ENCODE data around the gene PDE6H.

Gene PDE6H

DNA sequence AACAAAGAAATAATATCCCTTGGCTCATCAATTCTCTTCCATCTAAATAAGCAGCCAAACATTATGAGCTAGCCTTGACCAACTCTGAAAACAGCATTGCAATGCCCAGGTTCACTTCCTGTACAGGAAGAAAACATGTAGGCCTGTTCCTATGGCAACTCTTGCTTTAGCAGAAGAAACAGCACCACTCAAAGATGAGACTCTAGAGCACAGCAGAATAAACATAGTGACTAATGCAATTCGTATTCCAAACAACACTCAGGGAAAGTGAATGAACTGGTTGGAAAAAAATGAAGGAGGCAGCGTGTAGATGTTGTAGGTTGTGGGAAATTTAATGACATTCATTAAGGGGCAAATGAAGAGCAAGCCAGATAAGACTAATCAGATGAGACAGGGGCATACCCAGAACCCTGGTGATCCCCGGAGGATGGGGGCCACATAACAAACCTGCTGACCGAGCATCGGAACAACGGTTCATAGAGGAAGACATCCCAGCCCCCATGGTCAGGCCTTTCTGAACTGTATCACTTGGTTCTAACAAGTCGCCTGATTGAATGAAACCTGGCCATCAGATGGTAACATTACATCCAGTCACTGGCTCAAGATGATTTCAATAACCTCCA lies 20.4 kb upstream of the PDE6H start:
- DNase-seq = no peak

DNA sequence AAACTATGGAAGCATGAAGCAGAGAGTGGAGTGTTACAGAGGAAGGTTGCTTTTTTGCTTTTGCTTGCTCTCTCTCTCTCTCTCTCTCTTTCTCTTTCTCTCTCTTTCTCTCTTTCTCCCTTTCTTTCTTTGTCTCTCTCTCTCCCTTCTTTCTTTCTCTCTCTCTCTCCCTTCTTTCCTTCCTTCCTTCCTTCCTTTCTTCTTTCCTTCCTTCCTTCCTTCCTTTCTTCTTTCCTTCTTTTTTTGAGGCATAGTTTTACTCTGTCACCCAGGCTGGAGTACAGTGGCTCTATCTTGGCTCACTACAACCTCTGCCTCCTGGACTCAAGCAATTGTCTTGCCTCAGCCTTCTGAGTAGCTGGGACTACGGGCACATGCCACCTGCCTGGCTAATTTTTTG lies 19.1 kb upstream of the PDE6H start:
- DNase-seq = no peak

DNA sequence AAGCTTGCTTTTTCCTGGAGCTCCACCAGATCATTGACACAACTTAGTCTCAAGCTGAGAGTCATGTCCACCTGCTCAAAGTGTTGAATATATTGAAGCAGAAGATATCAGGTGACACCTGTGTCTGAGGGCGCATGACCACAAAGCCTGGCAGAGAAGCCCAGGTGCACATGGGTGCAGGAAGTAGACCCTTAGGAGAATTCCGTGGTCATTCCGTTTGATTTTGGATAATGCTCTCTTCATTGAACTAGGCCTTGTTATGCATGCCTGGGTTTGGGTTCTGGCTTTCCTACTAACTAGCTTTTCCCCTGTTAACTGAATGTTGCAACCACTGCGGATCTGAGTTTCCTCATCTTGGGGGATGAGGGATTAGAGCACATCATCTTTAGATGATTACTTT lies 18.6 kb upstream of the PDE6H start:
- no peak for DNase-seq

DNA sequence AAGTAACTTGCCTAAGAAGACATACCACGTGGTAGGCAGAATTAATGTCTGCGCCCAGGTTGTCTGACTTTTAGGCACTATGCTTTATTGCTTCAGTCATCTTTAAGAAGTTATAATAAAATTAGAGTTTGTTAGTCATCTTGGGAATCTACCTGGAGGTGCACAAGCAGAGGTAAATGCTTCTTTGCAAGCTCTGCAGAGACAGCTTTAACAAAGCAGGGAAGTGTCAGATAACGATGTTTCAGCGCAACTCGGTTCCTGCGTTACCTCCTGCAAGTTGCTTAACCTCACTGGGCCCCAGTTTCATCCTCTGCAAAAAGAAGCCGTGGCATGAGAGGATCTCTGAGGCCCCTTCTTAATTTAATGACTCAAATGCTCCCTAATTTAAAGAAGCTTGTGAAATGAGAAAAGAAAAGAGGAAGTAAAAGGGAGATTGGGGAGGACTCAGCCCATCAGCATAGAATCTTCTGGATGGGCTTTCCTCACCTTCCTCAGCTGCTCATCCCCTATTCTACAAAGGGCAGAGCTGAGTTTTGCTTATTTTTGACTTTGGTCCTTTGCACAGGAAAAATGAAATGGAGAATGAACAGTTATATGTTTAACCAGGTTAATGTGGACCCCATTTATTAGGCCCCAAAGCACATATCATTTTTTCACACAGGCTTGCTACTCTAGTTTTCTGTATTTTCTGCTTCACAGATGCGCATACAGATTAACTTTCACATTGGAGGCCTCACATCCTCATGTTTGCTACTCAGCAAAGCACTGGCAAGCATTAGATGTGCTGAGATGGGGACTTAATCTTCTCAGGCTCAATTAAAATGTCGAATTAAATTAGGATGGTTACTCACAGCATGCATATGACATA lies 16.6 kb upstream of the PDE6H start:
- DNase-seq = no peak

DNA sequence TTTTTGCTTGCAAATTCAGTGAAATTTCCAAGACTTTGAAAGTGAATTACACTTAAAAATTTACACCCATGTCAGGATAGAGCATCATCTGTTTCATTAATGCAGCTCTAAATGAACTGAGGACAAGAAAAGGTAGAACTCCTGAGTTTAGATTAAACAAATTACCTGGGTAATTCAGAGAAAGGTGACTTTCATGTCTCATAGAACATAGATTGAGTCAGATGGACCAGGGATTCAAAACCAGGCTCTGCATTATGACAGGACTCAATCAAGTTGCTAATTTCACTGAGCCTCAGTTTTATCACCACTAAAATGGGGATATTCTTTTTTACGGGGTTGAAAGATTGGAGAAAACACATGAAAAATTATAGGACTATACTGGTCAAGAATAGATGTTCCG lies 15.9 kb upstream of the PDE6H start:
- no peak for DNase-seq

DNA sequence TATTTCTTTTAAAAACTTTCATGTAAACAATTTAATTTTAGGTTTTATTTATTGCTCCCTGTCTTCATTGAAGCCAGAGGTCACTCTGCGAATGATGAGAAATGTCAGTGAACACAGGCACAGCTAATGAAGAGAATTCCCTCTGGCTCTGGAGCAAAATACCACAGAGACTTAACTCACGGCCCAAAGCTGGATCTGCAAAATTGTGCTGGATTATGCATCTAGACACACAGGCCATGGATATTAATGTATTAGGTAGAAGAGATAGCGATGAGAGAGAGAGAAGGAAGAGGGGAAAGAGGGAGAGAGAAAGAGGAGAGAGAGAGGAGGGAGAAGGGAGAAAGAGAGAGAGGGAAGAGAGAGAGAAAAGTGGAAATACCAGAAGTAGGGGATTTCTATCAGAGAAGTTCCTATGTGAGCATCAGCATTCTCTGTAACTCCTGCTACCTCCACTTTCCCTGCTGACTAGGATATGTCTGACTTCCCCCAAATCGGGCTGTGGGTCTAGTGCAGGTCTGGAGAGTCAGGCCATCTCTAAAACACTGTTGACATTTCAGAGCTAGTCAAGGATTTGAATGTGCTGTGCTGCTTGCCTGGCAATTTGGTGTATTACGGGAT lies 15.2 kb upstream of the PDE6H start:
- no peak for DNase-seq

DNA sequence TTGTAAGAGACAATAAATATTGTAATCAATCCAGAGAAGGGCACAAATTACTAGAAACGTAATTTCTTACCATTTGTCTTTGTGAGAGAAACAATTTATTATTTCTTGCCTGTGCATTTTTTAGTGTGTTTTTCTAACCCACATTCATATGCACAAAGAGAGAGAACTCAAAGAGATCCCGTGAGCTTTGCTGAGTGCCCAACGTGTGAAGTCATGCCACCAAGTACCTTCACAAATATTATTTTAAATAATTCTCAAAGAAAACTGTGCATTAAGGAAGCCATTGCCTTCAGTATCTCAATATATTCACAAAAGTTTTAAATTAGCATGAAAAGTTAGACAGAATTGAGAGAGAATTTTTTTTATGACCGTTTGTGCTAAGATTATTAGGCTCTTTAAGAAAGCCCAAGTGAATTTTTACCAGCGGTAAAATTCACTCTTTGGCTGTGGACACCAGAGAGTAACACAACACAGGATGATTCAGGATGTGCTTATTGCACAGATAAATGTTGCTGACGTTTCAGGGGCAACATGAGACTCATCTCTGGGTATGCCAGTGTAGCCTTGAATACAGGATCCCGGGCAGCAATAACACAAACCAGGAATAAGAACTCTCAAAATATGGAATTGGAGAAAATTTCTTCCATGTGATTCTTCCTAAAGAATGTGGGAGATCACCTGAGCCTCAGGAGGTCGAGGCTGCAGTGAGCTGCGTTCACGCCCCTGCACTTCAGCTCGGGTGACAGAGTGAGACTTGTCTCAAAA lies 14.3 kb upstream of the PDE6H start:
- no peak for DNase-seq

DNA sequence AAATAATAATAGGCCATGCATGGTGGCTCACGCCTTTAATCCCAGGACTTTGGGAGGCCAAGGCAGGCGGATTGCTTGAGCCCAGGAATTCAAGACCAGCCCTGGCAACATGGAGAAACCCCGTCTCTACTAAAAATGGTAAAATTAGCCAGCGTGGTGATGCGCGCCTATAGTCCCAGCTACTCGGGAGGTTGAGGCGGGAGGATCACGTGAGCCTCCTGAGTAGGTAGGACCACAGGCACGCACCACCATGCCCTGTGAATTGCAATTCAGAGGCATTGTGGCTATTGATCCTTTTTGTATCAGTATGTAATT lies 13.8 kb upstream of the PDE6H start:
- DNase-seq = no peak

DNA sequence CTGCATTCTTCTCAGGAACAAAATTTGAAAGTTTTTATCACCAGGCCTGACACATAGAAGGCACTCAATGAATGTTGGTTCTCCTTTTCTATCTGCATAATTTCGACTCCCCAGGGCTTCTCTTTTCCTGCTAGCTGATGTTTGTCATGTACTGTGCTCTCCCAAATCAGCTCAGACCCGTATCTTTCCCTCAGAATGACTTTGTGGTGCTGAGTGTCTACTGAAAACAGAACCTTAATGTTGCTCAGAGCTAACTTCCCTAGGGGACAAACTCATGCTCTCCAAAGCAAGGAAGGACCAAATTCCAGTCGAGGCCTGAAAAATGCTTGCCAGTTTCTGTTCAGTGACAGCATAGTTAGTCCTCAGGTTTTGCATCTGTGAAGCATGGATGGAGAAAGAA lies 13.4 kb upstream of the PDE6H start:
- no peak for DNase-seq

DNA sequence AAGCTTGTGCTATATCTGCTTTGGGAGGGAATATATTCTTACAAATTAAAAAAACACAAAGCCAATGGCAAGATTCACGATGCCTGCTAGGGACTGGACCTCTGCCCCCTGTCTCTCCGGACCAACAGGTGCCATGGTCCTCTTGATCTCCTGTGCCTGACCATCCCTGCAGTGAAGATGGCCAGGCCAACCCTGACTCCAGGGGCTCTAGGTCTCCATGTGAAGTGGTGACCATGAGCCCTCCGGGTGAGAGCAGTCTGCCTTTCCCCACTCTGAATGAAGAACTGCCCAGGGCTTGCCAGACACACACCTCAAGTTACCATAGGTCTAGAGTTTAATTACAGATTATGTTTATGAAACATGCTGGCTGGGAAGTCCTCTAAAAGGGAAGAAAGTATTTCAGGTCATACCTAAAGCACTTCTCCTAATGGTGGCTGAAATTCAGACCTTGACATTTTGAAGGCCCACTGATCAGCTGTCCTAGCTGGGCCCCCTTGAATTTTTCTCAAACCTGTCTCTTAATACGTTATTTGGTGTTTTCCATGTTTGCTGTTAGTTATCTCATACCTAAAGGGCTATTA lies 12.8 kb upstream of the PDE6H start:
- no peak for DNase-seq

DNA sequence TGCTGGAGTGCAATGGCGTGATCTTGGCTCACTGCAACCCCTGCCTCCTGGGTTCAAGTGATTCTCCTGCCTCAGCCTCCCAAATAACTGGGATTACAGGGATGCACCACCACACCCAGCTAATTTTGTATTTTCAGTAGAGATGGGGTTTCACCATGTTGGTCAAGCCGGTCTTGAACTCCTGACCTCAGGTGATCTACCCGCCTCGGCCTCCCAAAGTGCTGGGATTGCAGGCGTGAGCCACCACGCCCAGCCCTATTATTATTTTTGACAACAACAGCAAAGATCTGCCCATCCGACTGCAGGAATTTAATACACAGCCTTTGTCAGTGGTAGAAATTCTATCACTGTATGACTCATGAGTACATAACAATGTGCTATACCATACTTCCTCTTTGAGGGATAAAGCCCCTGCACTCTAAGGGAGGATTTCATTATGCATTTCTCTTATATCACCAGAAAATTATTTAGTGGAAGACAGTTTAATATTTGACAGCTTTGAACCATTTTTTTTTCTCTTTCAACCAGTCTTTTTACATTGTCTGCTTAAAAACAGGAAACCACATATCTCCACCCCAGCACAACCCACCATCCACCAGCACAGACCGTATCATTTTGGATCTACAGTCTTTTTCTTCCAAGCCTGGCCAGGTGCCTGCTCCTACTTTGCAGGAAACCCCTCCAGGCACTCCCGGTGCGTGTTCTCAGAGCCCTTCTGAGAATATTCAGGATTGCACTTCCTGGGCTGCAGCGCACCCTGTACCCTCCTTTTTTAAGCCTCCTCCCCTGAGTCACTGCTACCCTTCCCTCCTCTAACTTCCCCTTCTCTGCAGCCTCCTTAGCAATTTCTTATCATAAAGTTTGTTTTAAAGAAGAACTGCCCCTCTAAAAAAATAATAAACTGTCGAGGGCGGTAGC lies 12.0 kb upstream of the PDE6H start:
- no peak for DNase-seq

DNA sequence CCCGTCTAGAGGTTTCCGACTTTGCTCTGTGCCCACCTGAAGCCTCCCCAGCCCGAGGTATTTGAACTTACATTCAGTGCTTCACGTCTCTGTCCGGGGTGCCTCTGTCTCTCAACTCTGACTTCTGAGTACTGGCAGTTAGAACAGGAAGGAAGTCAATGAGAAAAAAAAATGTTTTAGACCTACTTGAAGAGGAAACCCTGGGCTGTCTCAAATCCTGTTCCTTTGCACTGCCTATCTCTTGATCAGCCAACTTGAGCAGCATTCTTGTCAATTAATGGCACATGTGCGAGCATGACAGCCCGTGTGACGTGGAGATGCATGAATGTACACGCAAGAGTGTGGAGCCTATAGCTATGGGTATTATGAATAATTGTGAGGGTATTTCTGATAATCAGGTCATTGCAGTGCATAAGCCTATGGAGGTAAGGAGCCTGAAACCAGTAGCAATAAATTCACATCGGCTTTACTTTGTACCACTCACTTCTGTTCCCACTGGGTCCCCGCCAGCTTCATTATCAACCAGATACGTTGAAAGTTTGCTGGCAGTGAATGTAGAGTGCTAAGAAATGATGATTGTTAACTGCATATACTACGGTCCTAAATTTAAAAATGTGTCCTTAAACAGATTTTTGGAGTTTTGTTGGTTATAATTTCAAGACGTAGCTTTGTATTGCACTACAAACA lies 11.2 kb upstream of the PDE6H start, which contains the start of gene ARHGDIB:
Gene ARHGDIB (minus strand): TSS at position 136 of the 687 bp plus-strand sequence. CDS start 10,889 bp downstream, outside the sequence.
- no peak for DNase-seq

DNA sequence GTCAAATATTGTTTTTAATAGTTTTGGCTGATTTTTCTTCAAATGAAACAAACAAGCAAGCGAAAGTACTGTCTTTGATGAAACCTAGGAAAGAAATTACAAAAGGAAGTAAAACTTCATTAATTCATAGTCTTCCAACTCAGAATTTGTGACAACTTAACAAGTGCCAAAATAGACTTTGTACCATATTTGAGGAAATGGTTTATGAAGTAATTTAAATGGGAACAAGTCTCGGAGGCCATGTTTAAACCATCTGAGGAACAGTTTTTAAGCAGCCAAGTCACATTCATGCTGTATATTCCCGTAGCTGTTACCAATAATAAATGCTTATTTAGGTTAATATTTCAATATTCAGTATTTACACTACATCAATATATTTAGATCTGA lies 10.7 kb upstream of the PDE6H start:
- DNase-seq = no peak

DNA sequence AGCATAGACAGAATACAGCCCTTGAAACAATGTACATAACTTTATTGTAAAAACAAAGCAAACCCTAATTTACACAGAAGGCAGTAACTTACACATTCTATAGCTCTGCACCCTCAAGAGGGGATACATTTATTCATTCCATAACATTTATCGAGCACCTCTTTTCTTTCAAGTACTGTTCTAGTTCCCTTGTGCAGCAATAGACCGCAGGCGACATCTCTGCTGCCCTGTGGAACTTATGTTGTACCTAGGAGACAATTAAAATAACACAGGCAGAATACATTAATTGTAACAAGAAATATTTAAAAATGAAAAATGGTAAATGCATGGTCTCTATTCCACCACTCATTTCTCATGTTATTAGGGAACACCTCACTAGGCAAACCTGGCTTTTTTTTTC lies 10.0 kb upstream of the PDE6H start:
- no peak for DNase-seq

DNA sequence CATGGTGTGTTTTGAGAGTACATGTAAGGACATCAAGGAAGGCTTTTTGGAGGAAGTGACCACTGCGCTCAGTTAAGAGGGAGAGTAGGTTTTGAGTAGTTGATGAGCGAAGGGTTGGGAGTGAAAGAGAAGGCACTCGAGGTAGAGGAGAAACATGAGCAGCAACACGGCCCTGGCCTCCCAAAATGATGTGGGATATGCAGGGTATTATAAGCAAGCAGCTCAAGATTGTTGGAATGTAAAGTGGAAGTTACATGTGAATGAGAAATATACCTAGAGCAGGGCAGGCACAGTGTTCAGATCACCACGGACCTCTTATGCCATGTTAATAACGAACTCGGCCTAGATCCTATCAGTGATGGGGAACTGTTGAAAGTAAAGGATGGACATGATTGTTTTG lies 9.3 kb upstream of the PDE6H start:
- no peak for DNase-seq

DNA sequence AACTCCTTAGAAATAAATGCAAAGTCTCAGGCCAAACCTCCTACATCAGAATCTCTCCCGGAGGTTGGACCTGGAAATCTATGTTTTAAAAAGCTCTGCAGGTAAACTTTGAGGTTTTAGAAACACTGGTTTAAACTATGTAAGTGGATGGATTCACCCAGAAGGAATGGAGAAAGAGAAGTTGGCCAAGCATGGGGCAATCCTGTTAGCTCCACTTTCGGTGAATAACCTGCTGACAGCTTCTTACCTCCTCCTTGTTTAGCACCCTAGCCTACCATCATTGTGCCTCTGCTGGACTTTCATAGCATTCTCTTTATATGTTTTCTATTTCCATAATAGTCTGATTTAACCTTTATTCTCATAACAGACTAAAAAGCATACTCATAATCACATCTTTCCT lies 8.4 kb upstream of the PDE6H start:
- DNase-seq = no peak

DNA sequence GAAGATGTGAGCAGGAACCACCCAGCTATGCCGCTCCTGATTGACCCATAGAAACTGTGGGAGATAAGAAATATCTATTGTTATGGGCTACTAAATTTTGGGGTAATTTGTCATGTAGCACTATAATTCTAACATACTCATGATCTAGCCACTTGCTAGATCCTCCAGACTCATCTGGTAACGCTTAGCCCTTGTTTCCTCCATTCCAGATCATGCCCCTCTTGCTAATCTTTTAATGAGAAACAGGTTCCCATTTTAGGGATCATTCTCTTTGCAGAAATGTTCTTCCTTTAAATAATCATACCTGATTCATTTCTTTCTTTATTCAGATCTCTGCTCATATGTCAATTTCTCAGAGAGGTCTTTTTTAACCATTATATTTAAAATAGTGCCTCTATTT lies 7.6 kb upstream of the PDE6H start:
- no peak for DNase-seq

DNA sequence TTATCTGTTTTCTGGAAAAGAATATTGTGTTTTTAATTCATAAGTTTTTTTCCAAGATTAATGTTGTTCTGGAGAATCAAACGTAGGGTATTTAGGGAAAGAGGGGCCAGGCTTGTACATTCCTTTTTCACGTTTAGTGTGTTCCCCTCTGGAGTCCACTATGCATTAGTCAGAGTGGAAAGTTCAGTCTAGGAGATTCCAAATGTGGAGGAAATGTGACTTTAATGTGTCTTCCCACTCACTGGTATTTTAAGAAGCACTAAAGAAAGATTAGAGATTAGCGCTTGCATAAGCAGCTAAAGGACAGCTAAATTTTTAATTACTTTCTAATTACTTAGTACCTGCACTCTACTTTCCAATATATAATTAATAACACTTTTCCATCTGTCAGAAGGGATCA lies 4.4 kb upstream of the PDE6H start:
- no peak for DNase-seq

DNA sequence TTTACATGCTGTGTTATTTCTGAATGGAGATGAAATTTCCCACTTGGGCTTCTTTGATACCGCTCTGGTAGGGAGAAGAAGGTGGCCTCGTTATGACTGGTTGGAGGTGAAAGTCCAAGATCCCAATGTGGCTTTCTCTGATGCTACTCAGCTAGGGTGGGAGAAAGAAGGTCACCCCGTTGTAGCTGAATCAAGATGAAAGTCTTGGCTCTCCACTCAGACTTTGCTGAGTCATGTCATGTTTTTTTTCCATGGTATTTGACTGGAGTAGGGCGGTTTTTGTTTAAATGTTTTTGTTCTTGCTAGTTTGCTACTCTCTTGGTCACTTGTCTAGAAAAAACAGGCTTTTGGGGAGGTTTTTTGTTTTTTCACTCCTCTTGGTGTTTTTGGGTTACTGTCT lies 2.4 kb upstream of the PDE6H start:
- DNase-seq = no peak

DNA sequence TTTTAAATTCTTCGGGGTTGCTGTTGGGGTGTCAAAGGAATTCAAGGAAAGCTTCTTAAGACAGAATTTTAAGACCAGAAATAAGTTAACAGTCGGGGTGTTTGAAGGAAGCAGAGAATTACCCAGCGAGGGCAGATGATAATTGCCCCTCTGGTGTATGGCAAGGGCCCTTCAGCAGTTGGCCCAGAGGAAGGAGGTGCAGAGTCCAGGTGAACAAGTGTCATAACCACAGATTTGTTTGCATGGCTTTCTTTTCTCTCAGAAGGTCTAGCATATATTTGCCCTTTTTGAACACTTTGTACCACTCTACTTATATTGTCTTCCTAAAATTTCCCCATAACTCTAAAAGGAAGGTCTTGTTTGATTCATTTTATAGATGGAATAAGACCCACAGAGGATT lies 1.8 kb downstream of the PDE6H start:
- DNase-seq = no peak

DNA sequence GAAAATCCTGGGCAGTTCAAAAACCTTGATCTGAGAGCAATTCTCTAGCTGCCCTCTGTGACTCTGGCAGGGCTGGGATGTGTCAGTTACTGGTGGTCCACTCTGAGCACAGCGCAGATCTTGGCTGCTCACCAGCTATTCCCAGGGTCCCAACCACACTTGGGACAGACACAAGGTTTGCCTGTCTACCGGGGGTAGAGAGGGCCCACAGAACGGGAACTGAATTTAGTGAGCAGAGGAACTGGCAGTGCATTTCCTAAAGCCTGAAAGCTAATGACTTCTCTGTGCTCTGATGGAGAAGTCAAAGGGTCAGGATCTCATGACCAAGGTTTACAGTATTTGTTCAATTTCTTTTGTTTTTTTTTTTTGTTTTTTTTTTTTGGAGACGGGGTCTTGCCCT lies 2.6 kb downstream of the PDE6H start:
- DNase-seq = no peak

DNA sequence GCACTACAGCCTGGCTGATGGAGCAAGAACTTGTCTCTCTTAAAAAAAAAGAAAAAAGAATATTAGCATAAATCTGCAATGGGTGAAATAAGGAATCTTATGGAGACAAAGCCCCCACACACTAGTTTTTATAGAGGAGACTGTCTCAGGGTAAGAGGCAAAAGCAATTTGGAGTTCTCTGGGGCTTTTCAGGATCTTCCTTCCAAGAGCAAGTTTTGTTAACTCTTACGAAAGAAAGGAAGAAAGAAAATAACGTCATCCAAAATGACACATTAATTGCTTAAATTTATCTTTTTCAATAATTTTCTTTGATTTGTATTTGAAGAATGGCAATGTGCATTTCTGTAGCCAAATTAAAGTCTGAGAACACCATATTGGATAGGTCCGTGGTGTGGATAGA lies 3.8 kb downstream of the PDE6H start:
- DNase-seq = no peak
